ENCODE measurements around the gene MACROH2A1.

Gene MACROH2A1

GRCh38 chr5:135331612-135332011 lies 67.4 kb downstream of the MACROH2A1 start:
- no peaks in the 10 kb centered on the region for H3K27me3 ChIP-seq (ENCODE audit: insufficient read depth, low read length, poor library complexity)
- no peak overlapping the region for H3K27ac ChIP-seq (ENCODE audit: low read length)
- DNase-seq (no peak), ATAC-seq (ENCODE audit: insufficient read depth, low read depth) (no peak)
- H4K20me1 ChIP-seq (ENCODE audit: insufficient read depth, low read length) = peaks cover 27% of the 10 kb centered on the region
- H3K4me2 ChIP-seq (ENCODE audit: insufficient read depth, low read length) = no peak overlapping the region
- no peaks in the 10 kb centered on the region for H3K4me1 ChIP-seq (ENCODE audit: insufficient read depth, low read length)
- no peak overlapping the region for H2AFZ ChIP-seq (ENCODE audit: low read depth, low read length)
- no peaks in the 10 kb centered on the region for H3K79me2 ChIP-seq (ENCODE audit: insufficient read depth, low read length)
- no peak overlapping the region for H3K4me3 ChIP-seq (ENCODE audit: low read depth in 1 of 2, low read length in 2 of 2)
- no peaks in the 10 kb centered on the region for H3K9me3 ChIP-seq (ENCODE audit: insufficient read depth, low read length, severe bottlenecking)
- no peak overlapping the region for H3K9ac ChIP-seq (ENCODE audit: low read depth, low read length)
- TF ChIP-seq, protein P1, sequence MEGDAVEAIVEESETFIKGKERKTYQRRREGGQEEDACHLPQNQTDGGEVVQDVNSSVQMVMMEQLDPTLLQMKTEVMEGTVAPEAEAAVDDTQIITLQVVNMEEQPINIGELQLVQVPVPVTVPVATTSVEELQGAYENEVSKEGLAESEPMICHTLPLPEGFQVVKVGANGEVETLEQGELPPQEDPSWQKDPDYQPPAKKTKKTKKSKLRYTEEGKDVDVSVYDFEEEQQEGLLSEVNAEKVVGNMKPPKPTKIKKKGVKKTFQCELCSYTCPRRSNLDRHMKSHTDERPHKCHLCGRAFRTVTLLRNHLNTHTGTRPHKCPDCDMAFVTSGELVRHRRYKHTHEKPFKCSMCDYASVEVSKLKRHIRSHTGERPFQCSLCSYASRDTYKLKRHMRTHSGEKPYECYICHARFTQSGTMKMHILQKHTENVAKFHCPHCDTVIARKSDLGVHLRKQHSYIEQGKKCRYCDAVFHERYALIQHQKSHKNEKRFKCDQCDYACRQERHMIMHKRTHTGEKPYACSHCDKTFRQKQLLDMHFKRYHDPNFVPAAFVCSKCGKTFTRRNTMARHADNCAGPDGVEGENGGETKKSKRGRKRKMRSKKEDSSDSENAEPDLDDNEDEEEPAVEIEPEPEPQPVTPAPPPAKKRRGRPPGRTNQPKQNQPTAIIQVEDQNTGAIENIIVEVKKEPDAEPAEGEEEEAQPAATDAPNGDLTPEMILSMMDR (IDR thresholded peaks at IDR 0.05; ENCODE audit: borderline replicate concordance, extremely low read depth, low read length, poor library complexity, severe bottlenecking) = no peak
- TF ChIP-seq EZH2 (IDR thresholded peaks at IDR 0.05; ENCODE audit: borderline replicate concordance, low read depth, low read length, severe bottlenecking) = no peak
- H3K36me3 ChIP-seq (ENCODE audit: insufficient read depth, low read length) = peaks cover 70% of the 10 kb centered on the region

DNA sequence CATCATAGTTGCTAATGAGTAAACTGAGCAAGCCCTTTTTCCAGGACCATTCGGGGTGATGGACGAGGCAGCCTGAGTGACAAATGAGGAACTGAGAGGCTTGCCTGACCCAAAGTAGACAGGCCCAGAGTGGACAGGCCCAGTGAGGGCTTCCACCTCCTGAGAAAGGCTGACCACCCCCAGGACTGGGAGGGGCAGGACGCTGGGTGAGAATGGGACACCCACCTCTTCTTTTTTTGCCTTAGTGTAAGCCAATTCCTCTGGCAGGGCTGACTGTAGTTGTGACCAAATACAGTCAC lies 68.3 kb downstream of the MACROH2A1 start:
- Histone ChIP-seq H3K27ac (ENCODE audit: low read length) (no peak overlapping the region), H3K36me3 (ENCODE audit: insufficient read depth, low read length) (peaks cover 62% of the 10 kb centered on the region), H3K4me2 (ENCODE audit: insufficient read depth, low read length) (no peak overlapping the region), H3K4me1 (ENCODE audit: insufficient read depth, low read length) (peaks cover under 1% of the 10 kb centered on the region), H2AFZ (ENCODE audit: low read depth, low read length) (no peak overlapping the region), H4K20me1 (ENCODE audit: insufficient read depth, low read length) (peaks cover 24% of the 10 kb centered on the region), H3K9ac (ENCODE audit: low read depth, low read length) (no peak overlapping the region), H3K9me3 (ENCODE audit: insufficient read depth, low read length, severe bottlenecking) (no peaks in the 10 kb centered on the region), H3K79me2 (ENCODE audit: insufficient read depth, low read length) (no peaks in the 10 kb centered on the region), H3K27me3 (ENCODE audit: insufficient read depth, low read length, poor library complexity) (no peaks in the 10 kb centered on the region), H3K4me3 (ENCODE audit: low read depth in 1 of 2, low read length in 2 of 2) (no peak overlapping the region)
- TF ChIP-seq, protein P1 (IDR thresholded peaks at IDR 0.05; ENCODE audit: borderline replicate concordance, extremely low read depth, low read length, poor library complexity, severe bottlenecking) = no peak
- TF ChIP-seq EZH2 (IDR thresholded peaks at IDR 0.05; ENCODE audit: borderline replicate concordance, low read depth, low read length, severe bottlenecking) = no peak
- no peak for DNase-seq
- ATAC-seq (ENCODE audit: insufficient read depth, low read depth) = no peak

DNA sequence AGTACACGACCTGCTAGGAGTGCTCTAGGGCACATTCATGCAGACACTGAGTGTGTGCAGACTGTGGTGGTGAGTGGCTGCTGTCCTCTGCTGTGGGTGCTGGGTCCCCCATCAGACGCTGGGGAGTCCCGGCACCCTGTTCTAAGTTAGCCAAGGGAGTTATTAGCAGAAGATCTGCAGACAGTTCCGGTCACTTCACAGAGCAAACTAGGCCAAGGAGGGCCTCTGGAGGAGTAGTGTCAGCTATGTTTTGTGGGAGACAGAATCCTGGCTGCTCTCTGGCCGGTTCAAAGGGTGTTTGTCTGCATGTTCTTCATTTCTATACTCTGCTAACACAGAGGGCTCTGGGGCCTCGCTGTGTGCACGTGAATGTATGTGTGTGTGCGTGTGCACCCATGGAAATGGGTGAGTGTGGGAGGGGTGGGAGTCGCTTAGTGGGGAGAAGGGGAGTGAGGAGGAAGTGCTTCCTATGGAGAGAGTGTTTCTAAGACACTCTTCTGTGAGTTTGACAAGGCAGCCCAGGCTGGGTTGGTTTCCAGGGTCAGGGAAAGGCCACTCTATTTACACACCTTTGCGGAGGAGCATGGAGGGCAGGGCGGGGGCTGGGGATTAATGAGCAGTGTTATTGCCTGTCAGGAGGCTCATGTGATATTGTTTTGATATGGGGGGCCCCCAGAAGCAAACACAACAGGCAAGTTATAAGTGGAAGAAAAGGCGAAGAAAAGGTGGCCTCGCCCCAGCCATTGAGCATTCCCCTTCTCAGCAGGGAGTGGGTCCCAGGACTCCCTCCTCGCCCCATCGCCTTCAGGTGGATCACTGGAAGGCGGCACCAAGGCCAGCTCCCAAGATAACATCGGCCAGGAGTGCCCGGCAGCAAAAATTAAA lies 68.9 kb downstream of the MACROH2A1 start:
- Histone ChIP-seq H3K4me2 (ENCODE audit: insufficient read depth, low read length) (no peak overlapping the region), H4K20me1 (ENCODE audit: insufficient read depth, low read length) (peaks cover 25% of the 10 kb centered on the region), H3K27me3 (ENCODE audit: insufficient read depth, low read length, poor library complexity) (no peaks in the 10 kb centered on the region), H3K36me3 (ENCODE audit: insufficient read depth, low read length) (peaks cover 56% of the 10 kb centered on the region), H3K9me3 (ENCODE audit: insufficient read depth, low read length, severe bottlenecking) (no peaks in the 10 kb centered on the region), H3K4me3 (ENCODE audit: low read depth in 1 of 2, low read length in 2 of 2) (no peak overlapping the region), H2AFZ (ENCODE audit: low read depth, low read length) (no peak overlapping the region), H3K27ac (ENCODE audit: low read length) (0 out of 2 replicates have a peak overlapping the region, but pooled peaks have one; percentile 6), H3K9ac (ENCODE audit: low read depth, low read length) (no peak overlapping the region), H3K4me1 (ENCODE audit: insufficient read depth, low read length) (peaks cover 6% of the 10 kb centered on the region), H3K79me2 (ENCODE audit: insufficient read depth, low read length) (no peaks in the 10 kb centered on the region)
- DNase-seq (no peak), ATAC-seq (ENCODE audit: insufficient read depth, low read depth) (0 out of 3 replicates have a peak, but pooled peaks have one; percentile 14)
- no peak for TF ChIP-seq EZH2 (IDR thresholded peaks at IDR 0.05; ENCODE audit: borderline replicate concordance, low read depth, low read length, severe bottlenecking)
- TF ChIP-seq, protein P1 (IDR thresholded peaks at IDR 0.05; ENCODE audit: borderline replicate concordance, extremely low read depth, low read length, poor library complexity, severe bottlenecking) = no peak

Data from DND-41 (cell line).